Cardiac muscle cell (in vitro differentiated cells and primary cell): ENCODE results near the gene JADE2. TPM values are rescaled to one million over a fixed set of nuclear protein-coding genes. Genes with fewer than 3 reads are reported as not detected.
A peak's percentile ranks its signal among the peaks of the same experiment; 100 is the strongest.

Experiments
- DNase-seq, 2 donors: peaks; one replicate each; pipeline versions ENCODE4 v3.0.0 to v3.0.0-alpha.2; 2010 to 2017; ENCODE audit warnings: low read depth in 1 of 2, low spot score in 1 of 2
- H3K27ac ChIP-seq: fragments of 200-600 bp; sonication (generic); 2 replicates; pipeline ENCODE4 v1.5.1; 2016
- H3K27me3 ChIP-seq: fragments of 200-600 bp; sonication (generic); 2 replicates; pipeline ENCODE4 v1.6.0; 2016; ENCODE audit warnings: control low read depth
- H3K36me3 ChIP-seq: fragments of 200-600 bp; sonication (generic); 2 replicates; pipeline ENCODE4 v1.5.1; 2016; ENCODE audit warnings: control low read depth
- H3K4me1 ChIP-seq: fragments of 200-600 bp; sonication (generic); 2 replicates; pipeline ENCODE4 v1.8.1; 2017; ENCODE audit warnings: low read depth, mild to moderate bottlenecking, mixed run types
- H3K4me3 ChIP-seq: fragments of 200-600 bp; sonication (generic); 2 replicates; pipeline ENCODE4 v1.5.1; 2016; ENCODE audit warnings: mild to moderate bottlenecking
- H3K9me3 ChIP-seq: fragments of 200-600 bp; sonication (generic); 2 replicates; pipeline ENCODE4 v1.5.1; 2017; ENCODE audit warnings: low read depth, mild to moderate bottlenecking, control low read depth
- CTCF ChIP-seq: IDR thresholded peaks from 2 replicates; pipeline ENCODE4 v1.5.1; 2012; ENCODE audit warnings: low read depth, mild to moderate bottlenecking, low read length
- polyA plus RNA-seq: library from polyadenylated mRNA; unstranded; fragments of >200 nt; fragmentation: Nextera tagmentation; extraction: Ambion mirVana; gene quantifications from 2 replicates; pipeline ENCODE4 v1.2.1, GENCODE V29; 2016
- total RNA-seq: library from RNA; depleted of rRNA; stranded (reverse); fragments of >200 nt; gene quantifications from 2 replicates; pipeline ENCODE4 v1.2.3, GENCODE V29; 2016

JADE2 gene
- total and polyA plus RNA-seq, 2 experiments from 2014 or later, result 2.8 to 17.8 TPM

DNA sequence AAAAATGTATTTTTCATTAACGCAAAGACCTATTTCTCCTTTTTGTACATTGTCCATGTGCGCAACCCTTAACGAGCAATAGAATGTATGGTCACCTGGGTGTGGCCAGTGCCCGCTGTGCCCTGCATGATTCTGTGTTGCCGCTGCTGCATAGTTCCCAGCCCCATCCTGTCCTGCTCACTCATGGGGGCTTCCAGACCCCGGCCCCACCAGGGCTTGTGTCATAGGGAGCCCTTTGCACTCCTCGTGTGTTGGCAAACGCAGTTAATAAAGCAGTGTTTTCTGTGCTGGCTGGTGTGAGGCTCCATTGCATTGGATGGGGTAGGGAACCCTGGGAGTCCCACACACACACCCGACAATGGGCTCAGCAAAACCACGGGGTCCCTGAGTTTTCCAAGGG, 57.5 kb downstream of the JADE2 start:
- Histone ChIP-seq H3K27ac (no peak overlapping the region), H3K4me1 (no peaks in the 10 kb centered on the region), H3K4me3 (no peak overlapping the region), H3K27me3 (no peaks in the 10 kb centered on the region), H3K9me3 (no peaks in the 10 kb centered on the region), H3K36me3 (no peaks in the 10 kb centered on the region)
- no peak for DNase-seq
- TF ChIP-seq CTCF, result no peak

- H3K9me3 ChIP-seq, result no peaks in the 10 kb centered on the region
- no peak for DNase-seq
These were observed 58.3 kb downstream of the JADE2 start for GRCh38 chr5:134583766-134584165.

GRCh38 chr5:134584662-134585061, 59.2 kb downstream of the JADE2 start:
- no peaks in the 10 kb centered on the region for H3K36me3 ChIP-seq
- H3K4me1 ChIP-seq, result no peaks in the 10 kb centered on the region
- no peak overlapping the region for H3K4me3 ChIP-seq
- DNase-seq, result no peak
- H3K9me3 ChIP-seq, result no peaks in the 10 kb centered on the region
- H3K27me3 ChIP-seq, result no peaks in the 10 kb centered on the region
- no peak overlapping the region for H3K27ac ChIP-seq
- TF ChIP-seq CTCF, result no peak

More at GRCh38 chr5:134583766-134584165, 58.3 kb downstream of the JADE2 start:
- no peak for TF ChIP-seq CTCF
- Histone ChIP-seq H3K27me3 (no peaks in the 10 kb centered on the region), H3K4me1 (no peaks in the 10 kb centered on the region), H3K36me3 (no peaks in the 10 kb centered on the region), H3K27ac (no peak overlapping the region), H3K4me3 (no peak overlapping the region)

- no peak for DNase-seq
- Histone ChIP-seq H3K36me3 (no peaks in the 10 kb centered on the region), H3K4me1 (peaks cover 3% of the 10 kb centered on the region), H3K27ac (no peak overlapping the region), H3K9me3 (no peaks in the 10 kb centered on the region), H3K4me3 (no peak overlapping the region), H3K27me3 (no peaks in the 10 kb centered on the region)
- no peak for TF ChIP-seq CTCF
These were observed 60.5 kb downstream of the JADE2 start for GRCh38 chr5:134585966-134586365.

DNA sequence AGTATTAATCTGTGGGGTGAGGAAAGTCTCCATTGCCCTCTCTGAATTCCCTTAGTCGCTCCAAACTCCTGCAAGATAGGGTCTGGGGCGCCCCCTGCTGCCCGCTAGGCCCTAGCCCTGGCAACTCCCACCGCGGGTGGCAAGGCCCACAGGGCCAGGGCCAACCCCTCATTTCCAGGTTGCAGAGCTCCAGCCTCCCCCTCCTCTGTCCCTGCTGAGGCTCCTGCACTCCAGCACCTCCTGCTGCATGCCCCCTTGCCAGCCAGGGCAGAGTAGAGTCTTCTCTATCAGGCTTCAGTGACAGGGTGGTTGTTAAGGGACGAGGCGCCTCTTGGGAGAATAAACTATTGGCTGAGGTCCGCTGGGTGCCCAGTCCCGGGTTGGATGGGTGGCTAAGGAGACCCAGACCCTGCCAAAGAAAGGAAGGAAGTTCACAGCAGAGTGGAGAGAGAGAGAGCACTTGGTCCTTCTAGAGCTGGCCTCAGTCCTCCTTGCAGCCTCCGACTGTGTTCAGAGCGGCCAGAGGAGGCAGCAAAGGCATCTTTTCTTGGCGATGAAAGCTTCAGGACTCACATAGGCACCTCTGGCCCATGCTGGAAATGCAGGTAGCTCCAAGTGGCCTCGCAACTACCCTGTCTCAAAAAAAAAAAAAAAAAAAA, 61.5 kb downstream of the JADE2 start:
- no peaks in the 10 kb centered on the region for H3K36me3 ChIP-seq
- TF ChIP-seq CTCF, result peak; percentile 83
- DNase-seq, result peak; percentile 76 to 84
- no peak overlapping the region for H3K27ac ChIP-seq
- H3K9me3 ChIP-seq, result no peaks in the 10 kb centered on the region
- H3K27me3 ChIP-seq, result no peaks in the 10 kb centered on the region
- H3K4me1 ChIP-seq, result peaks cover 6% of the 10 kb centered on the region
- no peak overlapping the region for H3K4me3 ChIP-seq
